Activated B cell treated with CpG ODN at 0.5 μM for 24 hours (primary cell): ENCODE data around the gene EXT2. TPM values are rescaled to one million over a fixed set of nuclear protein-coding genes. Genes with fewer than 3 reads are reported as not detected.

Experiments
- ATAC-seq: fragments of 200-7000 bp; cut with Tn5 transposase; one replicate; pipeline ENCODE4 v1.10.0; 2021; ENCODE audit warnings: low read depth, mild to moderate bottlenecking, moderate library complexity
- CTCF ChIA-PET: fragments of 350-600 bp; sonication (Branson Sonifier 250); formaldehyde crosslinking; loops from one replicate; lab custom pipeline; 2021; ENCODE audit warnings: antibody characterized with exemption; lab: Charles Lee
- POLR2A ChIA-PET: fragments of 350-600 bp; sonication (Branson Sonifier 250); formaldehyde crosslinking; loops from one replicate; lab custom pipeline; 2021; ENCODE audit warnings: antibody characterized with exemption; lab: Charles Lee
- DNase-seq: peaks from one replicate; pipeline ENCODE4 v3.0.0; 2022
- H3K27ac Mint-ChIP-seq: one replicate; pipeline ENCODE4 v1.8.0; 2020; ENCODE audit warnings: mixed read lengths
- H3K27me3 Mint-ChIP-seq: one replicate; pipeline ENCODE4 v1.8.0; 2021; ENCODE audit warnings: mixed read lengths
- H3K36me3 Mint-ChIP-seq: one replicate; pipeline ENCODE4 v1.8.0; 2021; ENCODE audit warnings: low read depth, mixed read lengths
- H3K4me1 Mint-ChIP-seq: one replicate; pipeline ENCODE4 v1.8.0; 2021; ENCODE audit warnings: mixed read lengths
- H3K4me3 Mint-ChIP-seq: one replicate; pipeline ENCODE4 v1.8.0; 2020; ENCODE audit warnings: mild to moderate bottlenecking, mixed read lengths
- H3K9me3 Mint-ChIP-seq: one replicate; pipeline ENCODE4 v1.8.0; 2020; ENCODE audit warnings: mixed read lengths
- CTCF ChIP-seq: fragments of 200-600 bp; IDR thresholded peaks from one replicate; pipeline ENCODE4 v1.8.0; 2022; ENCODE audit warnings: antibody characterized with exemption, mild to moderate bottlenecking
- intact Hi-C: fragments of 100-400 bp; cut with micrococcal nuclease; formaldehyde crosslinking; loops from one replicate; pipeline ENCODE4 v1.15.1; 2024
- total RNA-seq: library from RNA; stranded (reverse); gene quantifications from 2 replicates; pipeline ENCODE4 v1.2.3, GENCODE V29; 2022

Gene EXT2
- total RNA-seq, 1 donor from 2014 or later: 22.1 TPM

DNA sequence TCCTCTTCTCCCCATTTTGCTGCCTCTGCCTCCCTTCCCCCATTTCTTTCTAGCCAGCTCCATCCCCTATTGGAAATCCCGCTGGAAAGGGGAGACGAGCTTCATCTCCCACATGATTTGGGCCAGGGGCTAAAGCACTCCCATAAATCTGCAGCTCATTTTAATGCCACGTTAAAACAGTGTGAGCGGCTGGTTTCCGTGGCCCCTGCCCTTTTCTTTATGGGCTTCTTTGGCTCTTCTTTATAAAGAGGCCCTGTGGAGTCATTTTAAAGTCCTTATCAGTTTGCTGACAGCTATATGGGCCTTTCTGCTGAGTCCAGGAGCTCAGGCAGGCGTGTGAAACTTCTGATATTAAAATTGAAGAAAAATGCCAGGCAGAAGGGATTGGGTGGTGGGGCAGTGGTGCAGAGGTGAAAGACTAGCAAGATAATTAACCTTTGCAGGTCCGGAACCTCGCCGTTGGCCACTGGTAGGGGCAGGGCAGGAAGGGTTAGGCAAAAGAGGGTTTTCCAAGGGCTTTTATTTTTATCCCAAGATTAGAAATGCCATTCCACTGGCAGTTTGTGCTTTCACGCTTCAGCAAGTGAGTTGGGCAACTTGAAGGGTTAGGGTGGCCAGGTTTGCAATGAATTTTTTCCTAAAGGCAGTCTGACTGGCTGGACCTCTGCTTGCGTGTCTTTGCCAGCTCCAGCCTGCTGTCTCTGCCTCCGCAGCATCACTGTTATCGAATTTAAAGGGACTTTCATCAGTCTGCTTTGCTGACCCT is 44.3 kb downstream of the EXT2 start:
- CTCF ChIA-PET: no interaction called here
- intact Hi-C loops: no loop called here
- Mint-ChIP-seq H3K27me3 (no peaks in the 10 kb centered on the region), H3K4me3 (no peak overlapping the region), H3K36me3 (peaks cover 43% of the 10 kb centered on the region), H3K27ac (no peak overlapping the region), H3K4me1 (no peaks in the 10 kb centered on the region), H3K9me3 (no peaks in the 10 kb centered on the region)
- DNase-seq (no peak), ATAC-seq (no peak)
- POLR2A ChIA-PET: no interaction called here
- no peak for TF ChIP-seq CTCF

- no peak overlapping the region for H3K4me3 Mint-ChIP-seq
- intact Hi-C loops: no loop called here
- no peak for ATAC-seq
- H3K27me3 Mint-ChIP-seq: no peaks in the 10 kb centered on the region
- no peaks in the 10 kb centered on the region for H3K4me1 Mint-ChIP-seq
- H3K36me3 Mint-ChIP-seq: peaks cover 44% of the 10 kb centered on the region
- H3K9me3 Mint-ChIP-seq: no peaks in the 10 kb centered on the region
- no peak for TF ChIP-seq CTCF
- no peak overlapping the region for H3K27ac Mint-ChIP-seq
- POLR2A ChIA-PET: no interaction called here
- CTCF ChIA-PET: no interaction called here
- DNase-seq: no peak
These were observed 44.9 kb downstream of the EXT2 start for GRCh38 chr11:44140372-44140771.

DNA sequence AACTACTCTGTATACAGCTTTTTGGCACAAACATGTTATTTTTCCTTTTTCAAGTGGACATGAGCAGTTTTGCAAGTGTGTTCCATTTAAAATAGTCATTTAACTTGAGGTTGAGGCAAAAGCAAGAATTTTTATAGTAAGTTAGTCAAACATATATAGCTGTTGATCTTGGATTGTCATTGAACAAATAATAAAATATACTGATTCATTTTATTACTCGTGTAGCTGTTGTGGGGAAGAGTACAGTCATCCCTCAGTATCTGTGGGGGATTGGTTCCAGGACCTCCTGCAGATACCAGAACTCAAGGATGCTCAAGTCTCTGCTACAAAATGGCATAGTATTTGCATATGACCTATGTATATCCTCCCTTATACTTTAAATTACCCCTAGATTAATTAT is 45.3 kb downstream of the EXT2 start:
- Mint-ChIP-seq H3K36me3 (peaks cover 48% of the 10 kb centered on the region), H3K27me3 (no peaks in the 10 kb centered on the region), H3K9me3 (no peaks in the 10 kb centered on the region), H3K4me3 (no peak overlapping the region), H3K27ac (no peak overlapping the region), H3K4me1 (no peaks in the 10 kb centered on the region)
- ATAC-seq: no peak
- POLR2A ChIA-PET: no interaction called here
- intact Hi-C loops: no loop called here
- CTCF ChIA-PET: no interaction called here
- TF ChIP-seq CTCF: no peak
- DNase-seq: no peak

DNA sequence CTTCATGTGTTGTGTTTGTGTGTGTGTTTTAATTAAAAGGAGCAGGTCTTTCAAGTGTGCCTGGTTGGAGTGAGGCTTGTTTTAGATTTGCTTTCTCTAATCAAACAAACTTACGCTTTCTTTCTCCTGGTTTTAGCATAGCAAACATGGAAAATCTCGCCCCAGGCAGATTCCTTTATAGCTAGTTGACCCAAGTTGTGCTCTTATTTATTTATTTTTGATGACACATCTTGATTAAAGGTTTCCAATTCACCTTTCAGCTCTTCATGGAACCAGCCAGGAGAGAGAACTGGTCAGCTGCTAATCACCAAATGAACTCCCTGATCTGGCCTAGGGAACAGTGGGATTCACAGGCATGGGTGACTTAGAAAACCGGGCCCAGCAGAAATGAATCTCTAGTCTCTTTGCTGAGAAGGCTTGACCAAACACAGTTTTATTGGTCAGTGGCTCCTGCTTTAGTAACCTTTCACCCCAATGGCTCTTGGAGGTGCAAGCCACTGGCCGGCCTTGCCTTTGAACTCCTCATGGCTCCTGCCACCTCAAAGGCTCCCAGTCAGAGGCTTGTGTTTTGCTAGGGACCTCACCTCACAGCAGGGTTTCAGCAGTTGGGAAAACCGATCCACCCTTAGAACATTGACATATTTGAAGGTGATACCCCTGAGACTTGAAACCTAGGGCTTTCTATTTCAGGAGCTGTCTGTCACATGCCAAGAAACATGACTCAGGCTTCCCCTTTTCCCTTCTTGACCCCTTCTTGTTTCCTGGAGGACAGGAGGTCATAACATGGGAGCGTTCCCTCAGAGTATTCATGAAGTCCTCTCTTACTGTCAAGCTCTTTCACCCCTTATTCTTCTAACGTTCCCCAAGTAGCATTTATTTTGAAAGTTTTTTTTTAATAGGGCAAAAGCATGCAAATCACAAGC is 48.8 kb downstream of the EXT2 start:
- CTCF ChIA-PET: interaction anchor here (1.6 kb wide), 1 partner anchor 10 kb away, joined by 4 read pairs; no protein-coding TSS in a partner anchor
- TF ChIP-seq CTCF: no peak
- Mint-ChIP-seq H3K9me3 (no peaks in the 10 kb centered on the region), H3K27ac (no peak overlapping the region), H3K36me3 (peaks cover 54% of the 10 kb centered on the region), H3K27me3 (no peaks in the 10 kb centered on the region), H3K4me3 (no peak overlapping the region), H3K4me1 (no peaks in the 10 kb centered on the region)
- ATAC-seq (no peak), DNase-seq (no peak)
- POLR2A ChIA-PET: no interaction called here
- intact Hi-C loops: no loop called here
